Astrocyte of the hippocampus (primary cell): ENCODE data around the gene C1QTNF4.
A peak's percentile ranks its signal among the peaks of the same experiment; 100 is the strongest.
"Not testable (repeated sequence)": the region's sequence is repeated elsewhere in the genome, so short reads cannot be mapped to it uniquely, and the experiment has no call there.

Source experiments
- DNase-seq: peaks from one replicate; pipeline ENCODE4 v3.0.0; 2011; ENCODE audit warnings: low read depth, low spot score

C1QTNF4 gene

GRCh38 chr11:47593934-47594855 lies at the start of gene C1QTNF4:
C1QTNF4 (minus strand) TSS chr11:47594411; CDS start chr11:47590810, 3,601 bp downstream.
- DNase-seq: peak; percentile 25

GRCh38 chr11:47642099-47642855 lies 48.1 kb upstream of the C1QTNF4 start, which contains the start of gene MTCH2:
MTCH2 (minus strand) TSS chr11:47642559; CDS start chr11:47642465, 94 bp downstream.
- DNase-seq: peak; percentile 99

- DNase-seq: no peak
Measured at GRCh38 chr11:47641600-47642098, 47.4 kb upstream of the C1QTNF4 start.

- not testable (repeated sequence) for DNase-seq
Measured at GRCh38 chr11:47640506-47640905, 46.3 kb upstream of the C1QTNF4 start.

GRCh38 chr11:47636331-47636730 lies 42.1 kb upstream of the C1QTNF4 start:
- not testable (repeated sequence) for DNase-seq

- peak; percentile 26 for DNase-seq
Measured at GRCh38 chr11:47631473-47631872, 37.3 kb upstream of the C1QTNF4 start.

GRCh38 chr11:47628026-47628425 lies 33.8 kb upstream of the C1QTNF4 start:
- no peak for DNase-seq

- DNase-seq: no peak
Measured at GRCh38 chr11:47626234-47626633, 32.0 kb upstream of the C1QTNF4 start.

GRCh38 chr11:47620836-47621378 lies 26.7 kb upstream of the C1QTNF4 start:
- no peak for DNase-seq

- DNase-seq: peak; percentile 67
Measured at GRCh38 chr11:47617417-47617809, 23.2 kb upstream of the C1QTNF4 start.

GRCh38 chr11:47616726-47617416 lies 22.7 kb upstream of the C1QTNF4 start:
- DNase-seq: peak; percentile 77

- no peak for DNase-seq
Measured at GRCh38 chr11:47615249-47615648, 21.0 kb upstream of the C1QTNF4 start.

- no peak for DNase-seq
Measured at GRCh38 chr11:47611348-47611794, 17.2 kb upstream of the C1QTNF4 start.

GRCh38 chr11:47609675-47610074 lies 15.5 kb upstream of the C1QTNF4 start:
- DNase-seq: no peak

- DNase-seq: peak; percentile 42
Measured at GRCh38 chr11:47607380-47607779, 13.2 kb upstream of the C1QTNF4 start.

- DNase-seq: no peak
Measured at GRCh38 chr11:47606731-47607130, 12.5 kb upstream of the C1QTNF4 start.

GRCh38 chr11:47605921-47606320 lies 11.7 kb upstream of the C1QTNF4 start:
- DNase-seq: no peak

- no peak for DNase-seq
Measured at GRCh38 chr11:47603295-47603694, 9.1 kb upstream of the C1QTNF4 start.

GRCh38 chr11:47599902-47600301 lies 5.7 kb upstream of the C1QTNF4 start:
- no peak for DNase-seq

- no peak for DNase-seq
Measured at GRCh38 chr11:47595967-47596366, 1.8 kb upstream of the C1QTNF4 start.

GRCh38 chr11:47595029-47595428 lies 818 bp upstream of the C1QTNF4 start:
- DNase-seq: no peak
